DOHH2 (cell line): ENCODE data around the gene SDCCAG8.

Experiments used
- CTCF ChIP-seq: fragments of 200-600 bp; sonication (generic); IDR thresholded peaks from one replicate; pipeline ENCODE4 v1.5.1; 2014; ENCODE audit warnings: antibody characterized with exemption, mild to moderate bottlenecking, low read depth, low read length; ENCODE audit not compliant: poor library complexity, severe bottlenecking
- EZH2phosphoT487 ChIP-seq: fragments of 200-600 bp; sonication (generic); IDR thresholded peaks from 2 replicates; pipeline ENCODE4 v1.6.1; 2017; ENCODE audit warnings: borderline replicate concordance, mild to moderate bottlenecking, antibody characterized with exemption, low read length, moderate library complexity, mixed read lengths

- TF ChIP-seq CTCF = no peak
- TF ChIP-seq EZH2phosphoT487 = no peak
Measured at GRCh38 chr1:243349128-243349527, 93.3 kb downstream of the SDCCAG8 start.
